Subcutaneous abdominal adipose tissue (tissue), 5 donors: ENCODE results near the gene GPC5.

Experiments used
- H3K27ac ChIP-seq: one replicate; pipeline ENCODE4 v1.7.0; 2013; ENCODE audit warnings: low read depth, mild to moderate bottlenecking, inconsistent platforms, low read length, moderate library complexity
- H3K27me3 ChIP-seq, 5 donors: one replicate each; pipeline ENCODE4 v1.7.0; 2013; ENCODE audit warnings: low read length in 5 of 5, inconsistent platforms in 1 of 5; ENCODE audit not compliant: control insufficient read depth in 5 of 5, insufficient read depth in 4 of 5
- H3K36me3 ChIP-seq, 5 donors: one replicate each; pipeline ENCODE4 v1.7.0; 2013; ENCODE audit warnings: low read length in 5 of 5; ENCODE audit not compliant: control insufficient read depth in 5 of 5, insufficient read depth in 5 of 5
- H3K4me1 ChIP-seq, 5 donors: one replicate each; pipeline ENCODE4 v1.7.0; 2013; ENCODE audit warnings: low read length in 5 of 5, mild to moderate bottlenecking in 3 of 5, moderate library complexity in 1 of 5; ENCODE audit not compliant: control insufficient read depth in 5 of 5, insufficient read depth in 5 of 5
- H3K4me3 ChIP-seq, 5 donors: one replicate each; pipeline ENCODE4 v1.7.0; 2013; ENCODE audit warnings: low read length in 5 of 5, low read depth in 1 of 5
- H3K9ac ChIP-seq, 5 donors: one replicate each; pipeline ENCODE4 v1.7.0; 2013; ENCODE audit warnings: low read length in 5 of 5, mild to moderate bottlenecking in 4 of 5, moderate library complexity in 3 of 5
- H3K9me3 ChIP-seq, 5 donors: one replicate each; pipeline ENCODE4 v1.7.0; 2013; ENCODE audit warnings: low read length in 5 of 5; ENCODE audit not compliant: control insufficient read depth in 5 of 5
- donor health status: healthy.
- donor health status: healthy.
- donor health status: healthy.
- donor health status: healthy.
- donor health status: healthy.

Gene GPC5

GRCh38 chr13:91714855-91715254, 316.4 kb downstream of the GPC5 start:
- H3K27me3 ChIP-seq = peaks cover 0 to under 1% (median 0%) of the 10 kb centered on the region in 5 donors
- no peaks in the 10 kb centered on the region for H3K9me3 ChIP-seq
- no peaks in the 10 kb centered on the region for H3K4me1 ChIP-seq
- no peak overlapping the region for H3K4me3 ChIP-seq
- H3K9ac ChIP-seq = no peak overlapping the region
- H3K27ac ChIP-seq = no peak overlapping the region
- H3K36me3 ChIP-seq = no peaks in the 10 kb centered on the region

- H3K27ac ChIP-seq = no peak overlapping the region
- H3K4me1 ChIP-seq = no peaks in the 10 kb centered on the region
- no peaks in the 10 kb centered on the region for H3K9me3 ChIP-seq
- H3K4me3 ChIP-seq = no peak overlapping the region
- no peaks in the 10 kb centered on the region for H3K36me3 ChIP-seq
- H3K9ac ChIP-seq = no peak overlapping the region
- H3K27me3 ChIP-seq = peaks cover 0 to 2% (median 0%) of the 10 kb centered on the region in 5 donors
Measured at GRCh38 chr13:91716436-91717065, 318.1 kb downstream of the GPC5 start.

DNA sequence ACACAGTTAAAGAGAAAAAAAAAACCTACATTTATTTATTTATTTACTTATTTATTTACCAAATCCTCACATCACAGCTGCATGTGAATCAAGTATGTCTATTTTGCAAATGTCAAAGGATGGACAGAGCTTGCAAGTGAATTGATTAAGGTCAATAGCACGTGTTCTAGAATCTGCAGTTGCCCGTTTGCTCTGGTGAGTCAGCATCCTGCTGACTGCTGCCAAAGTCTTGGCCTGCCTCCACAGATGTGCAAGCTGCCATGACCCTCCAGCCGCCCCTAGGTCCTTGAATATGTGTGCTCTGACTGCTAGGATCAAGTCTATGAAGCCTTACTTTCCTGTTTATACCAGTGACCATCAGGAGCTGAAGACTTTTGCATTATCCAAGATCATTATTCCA, 320.6 kb downstream of the GPC5 start:
- Histone ChIP-seq H3K4me1 (no peaks in the 10 kb centered on the region), H3K9me3 (no peaks in the 10 kb centered on the region), H3K4me3 (no peak overlapping the region), H3K36me3 (no peaks in the 10 kb centered on the region), H3K27ac (no peak overlapping the region), H3K9ac (no peak overlapping the region), H3K27me3 (peaks cover 0 to 2% (median 0%) of the 10 kb centered on the region in 5 donors)

GRCh38 chr13:91721413-91721812, 323.0 kb downstream of the GPC5 start:
- Histone ChIP-seq H3K27me3 (peaks cover 0 to 2% (median 0%) of the 10 kb centered on the region in 5 donors), H3K27ac (no peak overlapping the region), H3K9me3 (no peaks in the 10 kb centered on the region), H3K4me1 (no peaks in the 10 kb centered on the region), H3K36me3 (no peaks in the 10 kb centered on the region), H3K4me3 (no peak overlapping the region), H3K9ac (no peak overlapping the region)

DNA sequence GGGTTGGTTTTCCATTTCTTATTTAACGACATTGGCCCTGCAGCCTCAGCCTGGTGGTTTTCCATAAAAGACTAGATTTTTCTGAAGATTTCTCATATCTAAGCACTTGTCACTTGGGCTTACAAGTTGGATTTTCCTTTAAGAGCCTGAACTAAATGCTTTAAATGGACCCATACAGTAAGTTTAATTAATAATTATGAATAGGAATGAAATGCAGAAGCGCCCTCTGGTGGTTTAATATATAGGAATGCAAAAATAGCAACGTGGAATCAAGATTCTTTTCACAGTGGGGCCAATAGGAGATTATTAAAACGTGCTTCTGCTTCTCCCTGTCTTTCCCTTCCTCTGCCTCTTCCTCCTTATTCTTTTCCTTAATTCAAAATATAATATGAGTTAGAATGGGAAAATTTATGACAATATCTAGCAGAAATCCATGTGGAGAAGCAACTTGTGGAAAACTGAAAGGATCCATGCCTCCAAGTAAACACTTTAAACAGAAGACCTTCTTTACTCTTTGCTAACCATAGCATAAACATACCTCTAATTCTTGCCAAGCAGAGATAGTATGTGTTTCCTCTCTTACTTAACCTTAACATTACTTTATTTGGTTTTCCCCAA, 324.0 kb downstream of the GPC5 start:
- Histone ChIP-seq H3K36me3 (no peaks in the 10 kb centered on the region), H3K9ac (no peak overlapping the region), H3K27me3 (peaks cover 0 to 2% (median 0%) of the 10 kb centered on the region in 5 donors), H3K4me1 (no peaks in the 10 kb centered on the region), H3K27ac (no peak overlapping the region), H3K4me3 (no peak overlapping the region), H3K9me3 (no peaks in the 10 kb centered on the region)

DNA sequence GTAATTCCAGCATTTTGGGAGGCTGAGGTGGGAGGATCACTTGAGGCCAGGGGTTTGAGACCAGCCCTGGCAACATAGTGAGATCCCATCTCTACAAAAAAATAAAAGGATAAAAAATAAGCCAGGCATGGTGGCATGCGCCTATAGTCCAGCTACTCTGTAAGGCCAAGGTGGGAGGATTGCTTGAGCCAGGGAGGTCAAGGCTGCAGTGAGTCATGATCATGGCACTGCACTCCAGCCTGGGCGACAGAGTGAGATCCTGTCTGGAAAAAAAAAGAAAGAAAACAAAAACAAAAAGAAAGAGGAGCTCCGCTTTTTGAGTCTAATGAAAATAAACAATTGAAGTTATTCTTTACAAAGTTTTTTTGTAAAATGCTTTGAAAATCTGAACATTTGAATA, 326.2 kb downstream of the GPC5 start:
- Histone ChIP-seq H3K27ac (no peak overlapping the region), H3K4me1 (no peaks in the 10 kb centered on the region), H3K36me3 (no peaks in the 10 kb centered on the region), H3K4me3 (no peak overlapping the region), H3K9ac (no peak overlapping the region), H3K9me3 (no peaks in the 10 kb centered on the region), H3K27me3 (peaks cover 0 to 2% (median 0%) of the 10 kb centered on the region in 5 donors)

DNA sequence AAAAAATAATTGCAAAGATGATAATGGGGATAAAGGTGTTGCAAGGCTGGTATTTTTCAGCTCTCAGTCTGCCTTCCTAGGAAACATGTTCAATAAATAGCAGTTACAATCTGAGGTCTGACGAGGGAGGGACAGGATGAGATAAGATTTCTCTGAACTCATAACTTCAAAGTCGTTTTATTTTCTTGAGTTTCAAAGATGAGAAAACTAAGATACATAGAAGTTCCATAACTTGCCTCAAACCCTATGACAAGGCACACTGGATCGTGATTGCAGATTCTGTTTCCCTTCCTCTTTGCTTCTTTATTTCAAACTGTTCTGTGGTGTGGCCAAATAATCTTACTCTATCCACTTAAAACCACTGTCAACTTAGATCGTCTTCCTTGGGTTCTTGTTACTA, 327.2 kb downstream of the GPC5 start:
- no peak overlapping the region for H3K27ac ChIP-seq
- no peaks in the 10 kb centered on the region for H3K27me3 ChIP-seq
- no peak overlapping the region for H3K9ac ChIP-seq
- H3K4me1 ChIP-seq = no peaks in the 10 kb centered on the region
- no peaks in the 10 kb centered on the region for H3K9me3 ChIP-seq
- H3K36me3 ChIP-seq = no peaks in the 10 kb centered on the region
- no peak overlapping the region for H3K4me3 ChIP-seq

DNA sequence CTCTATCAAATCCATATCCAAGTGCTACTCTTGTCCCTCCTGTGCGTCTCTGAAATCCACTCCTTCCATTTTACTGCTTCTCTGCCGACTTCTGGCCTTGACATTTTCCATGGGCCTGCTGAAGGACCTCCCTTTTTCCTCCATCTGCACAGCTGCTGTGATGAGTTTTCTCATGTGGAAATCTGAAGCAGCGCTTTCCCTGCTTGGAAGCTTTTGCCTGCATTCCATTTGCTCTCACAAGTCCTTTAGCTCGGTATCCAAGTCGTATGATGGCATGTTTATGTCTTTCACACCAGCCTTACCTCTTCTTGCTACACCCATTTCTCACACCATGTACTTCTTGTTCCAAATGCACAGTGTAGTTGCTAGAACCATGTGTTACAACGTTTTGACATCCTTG, 328.2 kb downstream of the GPC5 start:
- no peak overlapping the region for H3K4me3 ChIP-seq
- no peak overlapping the region for H3K27ac ChIP-seq
- no peaks in the 10 kb centered on the region for H3K9me3 ChIP-seq
- no peaks in the 10 kb centered on the region for H3K27me3 ChIP-seq
- no peak overlapping the region for H3K9ac ChIP-seq
- H3K36me3 ChIP-seq = no peaks in the 10 kb centered on the region
- no peaks in the 10 kb centered on the region for H3K4me1 ChIP-seq

- Histone ChIP-seq H3K27me3 (no peaks in the 10 kb centered on the region), H3K4me1 (no peaks in the 10 kb centered on the region), H3K36me3 (no peaks in the 10 kb centered on the region), H3K4me3 (no peak overlapping the region), H3K27ac (no peak overlapping the region), H3K9me3 (no peaks in the 10 kb centered on the region), H3K9ac (no peak overlapping the region)
Measured at GRCh38 chr13:91729859-91730258, 331.4 kb downstream of the GPC5 start.

DNA sequence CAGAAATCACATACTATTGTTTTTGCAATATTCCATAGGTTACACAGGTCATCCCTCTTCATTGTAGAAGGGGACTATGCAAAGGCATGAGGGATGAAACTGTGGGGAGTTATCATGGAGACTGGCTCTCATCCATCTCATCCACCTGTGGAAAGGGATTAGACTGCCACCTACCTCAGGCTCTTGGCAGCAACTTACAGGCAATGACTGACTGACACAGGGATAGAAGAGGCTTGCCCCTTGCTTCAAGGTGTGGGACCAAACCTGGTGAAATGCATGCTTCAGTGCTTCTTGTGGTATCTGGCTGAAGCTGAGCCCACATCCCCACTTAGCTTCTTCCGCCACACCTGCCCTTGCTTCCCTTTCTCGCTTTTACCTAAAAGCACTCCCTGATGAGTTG, 341.3 kb downstream of the GPC5 start:
- Histone ChIP-seq H3K36me3 (no peaks in the 10 kb centered on the region), H3K27me3 (no peaks in the 10 kb centered on the region), H3K9ac (no peak overlapping the region), H3K27ac (no peak overlapping the region), H3K4me3 (no peak overlapping the region), H3K4me1 (no peaks in the 10 kb centered on the region), H3K9me3 (peaks cover 0 to 2% (median 0%) of the 10 kb centered on the region in 5 donors)
